ENCODE measurements around the gene RNF150.

Gene RNF150

DNA sequence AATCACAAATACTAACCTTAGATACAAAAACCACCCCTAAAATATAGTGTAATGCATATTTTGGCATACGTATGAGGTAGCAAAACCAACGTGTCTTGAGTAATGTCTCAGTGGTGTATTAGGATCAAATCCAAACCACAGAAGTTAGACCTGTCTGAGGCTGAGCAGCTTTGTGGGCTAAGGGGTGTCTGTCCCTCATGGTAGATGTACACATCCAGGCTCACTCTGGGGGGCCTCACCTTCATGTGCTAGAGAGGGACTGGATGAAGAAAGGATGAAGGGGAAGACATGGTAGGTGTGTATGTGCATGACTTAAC is 189.1 kb downstream of the RNF150 start:
- no peak for DNase-seq (ENCODE audit: extremely low read depth, low read depth)
- TF ChIP-seq, protein P1, sequence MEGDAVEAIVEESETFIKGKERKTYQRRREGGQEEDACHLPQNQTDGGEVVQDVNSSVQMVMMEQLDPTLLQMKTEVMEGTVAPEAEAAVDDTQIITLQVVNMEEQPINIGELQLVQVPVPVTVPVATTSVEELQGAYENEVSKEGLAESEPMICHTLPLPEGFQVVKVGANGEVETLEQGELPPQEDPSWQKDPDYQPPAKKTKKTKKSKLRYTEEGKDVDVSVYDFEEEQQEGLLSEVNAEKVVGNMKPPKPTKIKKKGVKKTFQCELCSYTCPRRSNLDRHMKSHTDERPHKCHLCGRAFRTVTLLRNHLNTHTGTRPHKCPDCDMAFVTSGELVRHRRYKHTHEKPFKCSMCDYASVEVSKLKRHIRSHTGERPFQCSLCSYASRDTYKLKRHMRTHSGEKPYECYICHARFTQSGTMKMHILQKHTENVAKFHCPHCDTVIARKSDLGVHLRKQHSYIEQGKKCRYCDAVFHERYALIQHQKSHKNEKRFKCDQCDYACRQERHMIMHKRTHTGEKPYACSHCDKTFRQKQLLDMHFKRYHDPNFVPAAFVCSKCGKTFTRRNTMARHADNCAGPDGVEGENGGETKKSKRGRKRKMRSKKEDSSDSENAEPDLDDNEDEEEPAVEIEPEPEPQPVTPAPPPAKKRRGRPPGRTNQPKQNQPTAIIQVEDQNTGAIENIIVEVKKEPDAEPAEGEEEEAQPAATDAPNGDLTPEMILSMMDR (IDR thresholded peaks at IDR 0.05; ENCODE audit: low read depth, low read length), result no peak

- DNase-seq (ENCODE audit: extremely low read depth, low read depth), result no peak
- TF ChIP-seq, protein P1 (IDR thresholded peaks at IDR 0.05; ENCODE audit: low read depth, low read length), result no peak
Measured at GRCh38 chr4:140943486-140944198, 189.6 kb downstream of the RNF150 start.

DNA sequence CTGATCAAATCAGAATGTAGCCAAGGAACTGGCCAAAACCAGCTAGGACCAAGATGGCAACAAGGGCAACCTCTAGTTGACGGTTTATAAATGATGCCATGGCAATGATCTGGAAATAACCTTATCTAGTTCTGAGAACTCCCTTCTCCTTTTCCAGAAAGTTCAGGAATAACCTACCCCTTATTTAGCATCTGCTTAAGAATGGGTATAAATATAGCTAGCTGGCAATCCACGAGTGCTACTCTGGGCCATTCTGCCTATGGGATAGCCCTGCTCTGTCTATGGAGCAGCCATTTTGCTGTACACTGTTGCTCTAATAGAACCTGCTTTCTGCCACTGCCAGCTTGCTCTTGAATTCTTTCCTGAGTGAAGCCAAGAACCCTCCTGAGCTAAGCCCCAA is 192.7 kb downstream of the RNF150 start:
- TF ChIP-seq, protein P1 (IDR thresholded peaks at IDR 0.05; ENCODE audit: low read depth, low read length), result no peak

DNA sequence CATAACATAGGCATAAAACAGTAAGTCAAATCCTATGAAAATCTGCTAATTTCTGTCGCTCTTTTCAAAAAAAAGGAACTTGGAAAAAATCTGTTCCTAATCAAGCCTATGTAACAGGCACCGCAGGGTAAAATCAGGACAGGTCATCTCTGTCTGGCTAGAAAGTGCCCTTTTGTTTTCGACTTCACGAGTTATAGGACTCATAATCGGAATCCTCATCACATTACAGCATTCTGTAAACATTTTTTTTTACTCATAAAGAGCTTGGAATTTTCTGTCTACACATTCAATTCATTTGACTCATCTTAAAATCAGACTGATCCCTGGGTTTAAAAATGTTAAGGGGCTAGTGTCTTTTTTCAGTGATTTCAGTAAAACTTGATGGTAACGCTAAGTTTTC is 195.4 kb downstream of the RNF150 start:
- peak; percentile 61 for DNase-seq (ENCODE audit: extremely low read depth, low read depth)
- TF ChIP-seq, protein P1 (IDR thresholded peaks at IDR 0.05; ENCODE audit: low read depth, low read length), result no peak

More for the DNA sequence above, 192.7 kb downstream of the RNF150 start:
- no peak for DNase-seq (ENCODE audit: extremely low read depth, low read depth)

DNA sequence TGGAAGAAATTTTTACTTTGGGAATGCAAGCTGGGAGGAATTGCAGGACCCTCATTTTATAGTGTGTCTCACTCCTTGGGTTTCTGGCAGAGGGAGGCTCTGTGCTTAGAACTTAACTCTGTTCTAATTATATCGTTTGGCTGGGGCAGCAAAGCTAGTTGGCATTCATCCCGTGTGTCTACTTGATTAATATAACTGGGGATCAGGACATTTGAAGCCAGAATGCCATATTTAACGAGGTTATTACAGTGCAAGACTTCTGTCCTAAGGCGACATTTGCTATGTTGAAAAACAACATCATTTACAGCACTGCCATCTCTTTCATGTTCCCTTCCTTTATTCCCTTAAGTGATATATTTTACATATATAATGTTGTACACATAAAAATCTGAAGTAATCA is 198.0 kb downstream of the RNF150 start:
- DNase-seq (ENCODE audit: extremely low read depth, low read depth), result no peak
- TF ChIP-seq, protein P1 (IDR thresholded peaks at IDR 0.05; ENCODE audit: low read depth, low read length), result no peak

DNA sequence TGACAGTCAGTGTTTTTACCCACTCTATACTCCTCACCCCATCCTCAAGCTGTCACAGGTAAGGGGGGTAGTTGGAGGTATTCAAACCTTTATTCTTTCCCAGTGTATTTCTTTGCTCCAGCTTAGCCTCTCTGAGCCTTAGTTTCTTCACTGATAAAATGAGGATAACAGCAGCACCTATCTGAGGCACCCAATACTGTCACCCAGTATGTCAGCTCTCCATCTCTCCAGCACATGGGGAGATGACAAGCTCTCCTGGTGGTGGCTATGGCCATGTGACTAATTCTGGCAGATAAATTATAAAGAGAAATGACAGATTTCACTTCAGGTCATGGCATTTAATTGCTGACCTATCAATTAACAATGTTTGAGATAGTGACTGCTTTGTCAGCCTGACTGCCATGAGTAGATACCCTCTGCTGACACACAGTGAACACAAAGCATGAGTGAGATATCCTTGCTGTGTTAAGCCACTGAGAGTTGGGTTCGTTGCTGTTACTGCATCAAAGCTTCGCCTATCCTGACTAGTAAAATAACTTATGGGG is 200.7 kb downstream of the RNF150 start:
- no peak for DNase-seq (ENCODE audit: extremely low read depth, low read depth)
- TF ChIP-seq, protein P1 (IDR thresholded peaks at IDR 0.05; ENCODE audit: low read depth, low read length), result no peak

DNA sequence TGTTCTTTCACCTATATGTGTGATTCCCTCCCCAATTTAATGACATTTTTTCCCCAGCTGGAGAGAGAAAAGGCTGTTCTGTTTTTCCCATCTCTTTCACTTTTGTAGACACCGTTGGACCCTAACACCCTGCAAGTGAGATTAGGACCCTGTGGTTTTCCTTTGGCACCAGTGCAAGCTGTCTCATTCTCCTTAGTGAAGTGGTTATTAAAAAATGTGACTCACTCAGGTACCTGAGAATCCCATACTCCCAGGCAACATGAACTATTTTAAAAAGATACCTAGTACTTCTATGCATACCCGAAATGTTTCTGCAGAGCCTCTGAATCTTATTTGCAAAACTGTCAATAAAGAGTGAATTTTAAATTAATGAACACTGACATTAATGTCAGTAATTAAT is 201.4 kb downstream of the RNF150 start:
- TF ChIP-seq, protein P1 (IDR thresholded peaks at IDR 0.05; ENCODE audit: low read depth, low read length), result no peak
- no peak for DNase-seq (ENCODE audit: extremely low read depth, low read depth)

Measured in AG09319 (cell line).